GM12878 (cell line): ENCODE measurements around the gene ZACN. TPM values are rescaled to one million over a fixed set of nuclear protein-coding genes. Genes with fewer than 3 reads are reported as not detected.

Source experiments
- ATAC-seq: fragments of 200-7000 bp; cut with Tn5 transposase; 3 replicates; pipeline ENCODE4 v1.9.1; 2020; ENCODE audit warnings: mild to moderate bottlenecking, moderate library complexity
- BruUV-seq: library from RNA; stranded (reverse); fragments of 400-500 nt; replicated peaks from 2 replicates; lab custom pipeline; 2021; lab: Mats Ljungman, UMichigan
- CTCF ChIA-PET: fragments of 300-600 bp; sonication (Branson Sonifier 250); formaldehyde crosslinking; extraction: SDS; loops from one replicate; lab custom pipeline; 2021; ENCODE audit warnings: inconsistent platforms; lab: Yijun Ruan, JAX
- POLR2A ChIA-PET: fragments of 350-600 bp; formaldehyde crosslinking; extraction: SDS; loops from one replicate; lab custom pipeline; 2021; ENCODE audit warnings: inconsistent platforms; lab: Charles Lee
- RAD21 ChIA-PET: fragments of 300-600 bp; sonication (Branson Sonifier 250); formaldehyde crosslinking; loops from one replicate; lab custom pipeline; 2023; ENCODE audit warnings: antibody characterized with exemption; ENCODE audit not compliant: unreplicated experiment; lab: Charles Lee
- SMC1A ChIA-PET: fragments of 300-600 bp; sonication (Branson Sonifier 250); formaldehyde crosslinking; loops from one replicate; lab custom pipeline; 2023; ENCODE audit not compliant: unreplicated experiment, uncharacterized antibody; lab: Charles Lee
- DNase-seq: peaks from one replicate; pipeline ENCODE4 v3.0.0-alpha.2; 2011; ENCODE audit warnings: low read depth, low spot score
- FAIRE-seq: peaks from 3 replicates; lab custom pipeline; 2011; peaks lifted over from hg19 to GRCh38; lab: Jason Lieb, UNC
- H2AFZ ChIP-seq: 2 replicates; pipeline ENCODE4 v1.6.0; 2011; ENCODE audit warnings: low read depth, low read length, control low read depth; ENCODE audit not compliant: control insufficient read depth
- H3K27ac ChIP-seq: 2 replicates; pipeline ENCODE4 v1.5.1; 2011; ENCODE audit warnings: control low read depth; ENCODE audit not compliant: control insufficient read depth, insufficient read depth
- H3K27me3 ChIP-seq, 2 experiments: replicated peaks in 1 of 2; 2 replicates each; pipeline versions ENCODE4 v1.6.0 to v1.6.1; 2011; ENCODE audit warnings: low read length in 1 of 2; ENCODE audit not compliant: control insufficient read depth in 2 of 2, insufficient read depth in 2 of 2
- H3K36me3 ChIP-seq, 2 experiments: 2 replicates each; pipeline ENCODE4 v1.5.1; 2011; ENCODE audit warnings: low read length in 1 of 2; ENCODE audit not compliant: control insufficient read depth in 2 of 2, insufficient read depth in 2 of 2
- H3K4me1 ChIP-seq: 2 replicates; pipeline ENCODE4 v1.6.1; 2011; ENCODE audit warnings: mild to moderate bottlenecking, low read length, moderate library complexity, mixed read lengths; ENCODE audit not compliant: control insufficient read depth, insufficient read depth
- H3K4me2 ChIP-seq: 2 replicates; pipeline ENCODE4 v1.6.0; 2011; ENCODE audit warnings: control low read depth; ENCODE audit not compliant: control insufficient read depth, insufficient read depth
- H3K4me3 ChIP-seq: fragments of 200-600 bp; sonication (generic); 2 replicates; pipeline ENCODE4 v1.5.1; 2016
- H3K79me2 ChIP-seq: 2 replicates; pipeline ENCODE4 v1.6.0; 2011; ENCODE audit warnings: low read length; ENCODE audit not compliant: control insufficient read depth, insufficient read depth
- H3K9ac ChIP-seq: 2 replicates; pipeline ENCODE4 v1.8.0; 2011; ENCODE audit warnings: low read length, control low read depth, mixed read lengths; ENCODE audit not compliant: control insufficient read depth, insufficient read depth
- H3K9me3 ChIP-seq: replicated peaks from 3 replicates; pipeline ENCODE4 v1.5.1; 2011; ENCODE audit warnings: mild to moderate bottlenecking, low read length; ENCODE audit not compliant: control insufficient read depth, insufficient read depth
- H4K20me1 ChIP-seq: 2 replicates; pipeline ENCODE4 v1.6.0; 2011; ENCODE audit not compliant: control insufficient read depth, insufficient read depth
- ATF3 ChIP-seq: IDR thresholded peaks from 2 replicates; pipeline ENCODE4 v1.6.1; 2011; ENCODE audit warnings: low read depth, mild to moderate bottlenecking, low read length, moderate library complexity, borderline replicate concordance; ENCODE audit errors: extremely low read depth
- ATF7 ChIP-seq: fragments of 450-650 bp; IDR thresholded peaks from 2 replicates; pipeline ENCODE4 v1.6.1; 2016; ENCODE audit warnings: low read depth, mild to moderate bottlenecking
- CBX3 ChIP-seq: fragments of 200-600 bp; sonication (generic); IDR thresholded peaks from 2 replicates; pipeline ENCODE4 v1.6.1; 2016; ENCODE audit warnings: low read depth, borderline replicate concordance
- CREB1 ChIP-seq: IDR thresholded peaks from 2 replicates; pipeline ENCODE4 v1.6.1; 2012; ENCODE audit warnings: low read depth, mild to moderate bottlenecking, inconsistent platforms
- EP300 ChIP-seq, 2 experiments: fragments of 150-350 bp in 1 of 2; IDR thresholded peaks; 2 replicates each; pipeline ENCODE4 v1.6.1; 2011 to 2012; ENCODE audit warnings: low read depth in 2 of 2, low read length in 2 of 2, borderline replicate concordance in 1 of 2, improper control_type of control experiment in 1 of 2, inconsistent platforms in 1 of 2; ENCODE audit not compliant: control insufficient read depth in 1 of 2
- EZH2 ChIP-seq: IDR thresholded peaks from 2 replicates; pipeline ENCODE4 v1.6.1; 2012; ENCODE audit warnings: low read depth, mild to moderate bottlenecking, control low read depth, inconsistent platforms, low read length, borderline replicate concordance; ENCODE audit not compliant: control insufficient read depth
- HDAC2 ChIP-seq: fragments of 200-600 bp; sonication (generic); IDR thresholded peaks from 2 replicates; pipeline ENCODE4 v1.6.1; 2017
- NFXL1 ChIP-seq: fragments of 450-650 bp; IDR thresholded peaks from 2 replicates; pipeline ENCODE4 v1.6.1; 2017; ENCODE audit warnings: antibody characterized with exemption, mild to moderate bottlenecking, borderline replicate concordance
- RFX5 ChIP-seq: IDR thresholded peaks from 2 replicates; pipeline ENCODE4 v1.6.1; 2011; ENCODE audit warnings: low read depth, low read length, improper control_type of control experiment
- SIN3A ChIP-seq: IDR thresholded peaks from 2 replicates; pipeline ENCODE4 v1.6.1; 2012; ENCODE audit warnings: low read depth, low read length, improper control_type of control experiment
- SUZ12 ChIP-seq: fragments of 200-600 bp; sonication (generic); IDR thresholded peaks from one replicate; pipeline ENCODE4 v1.6.1; 2018; ENCODE audit warnings: antibody characterized with exemption, mild to moderate bottlenecking; ENCODE audit not compliant: unreplicated experiment
- ZBED1 ChIP-seq: IDR thresholded peaks from 2 replicates; pipeline ENCODE4 v1.6.1; 2016; ENCODE audit warnings: borderline replicate concordance
- ZBTB40 ChIP-seq: fragments of 450-650 bp; IDR thresholded peaks from 2 replicates; pipeline ENCODE4 v1.6.1; 2016; ENCODE audit warnings: mild to moderate bottlenecking, moderate library complexity, borderline replicate concordance
- WGBS: methylation state at CpG from one replicate; pipeline ENCODE4 v1.1.6; 2016; ENCODE audit warnings: low lambda C conversion rate; ENCODE audit not compliant: insufficient replicate concordance, insufficient coverage; ENCODE audit errors: missing lambda C conversion rate; 5-methylcytosine and 5-hydroxymethylcytosine counted together
- in situ Hi-C: fragments of 300-500 bp; cut with MboI; formaldehyde crosslinking; loops from 9 replicates; pipeline ENCODE4 v1.14.3; 2018; ENCODE audit warnings: mixed read lengths
- intact Hi-C: fragments of 100-400 bp; cut with micrococcal nuclease; formaldehyde crosslinking; loops from one replicate; pipeline ENCODE4 v1.14.2; 2022; ENCODE audit not compliant: unreplicated experiment
- polyA plus RNA-seq, 11 experiments: library from polyadenylated mRNA; depleted of rRNA in 4 of 11; unstranded in 6 of 11; stranded (reverse) in 5 of 11; fragments of >200 nt; fragmentation: Nextera tagmentation in 4 of 11; fragmentation: Illumina TruSeq in 1 of 11; extraction: Ambion mirVana in 4 of 11; extraction: Trizol in 1 of 11; gene quantifications; 1 replicate in 1 of 11; 2 replicates in 10 of 11; pipeline versions ENCODE4 v1.2.1 to v1.2.3, GENCODE V29; 2011 to 2016; ENCODE audit warnings: inconsistent platforms in 2 of 11, missing spikeins in 2 of 11, low read depth in 1 of 11
- total RNA-seq, 4 experiments: library from RNA; depleted of rRNA in 3 of 4; stranded (reverse); fragments of >200 nt in 3 of 4; fragmentation: Illumina TruSeq in 1 of 4; extraction: Trizol in 1 of 4; gene quantifications; 2 replicates each; pipeline versions ENCODE4 v1.2.1 to v1.2.3, GENCODE V29; 2013 to 2021

Gene ZACN
- total and polyA plus RNA-seq, 10 of the 15 experiments (the other 5 are each of a cell fraction or from before 2014, with no cell fraction given) = 0.06 to 11.3 (median 0.47) TPM; not detected in 2

DNA sequence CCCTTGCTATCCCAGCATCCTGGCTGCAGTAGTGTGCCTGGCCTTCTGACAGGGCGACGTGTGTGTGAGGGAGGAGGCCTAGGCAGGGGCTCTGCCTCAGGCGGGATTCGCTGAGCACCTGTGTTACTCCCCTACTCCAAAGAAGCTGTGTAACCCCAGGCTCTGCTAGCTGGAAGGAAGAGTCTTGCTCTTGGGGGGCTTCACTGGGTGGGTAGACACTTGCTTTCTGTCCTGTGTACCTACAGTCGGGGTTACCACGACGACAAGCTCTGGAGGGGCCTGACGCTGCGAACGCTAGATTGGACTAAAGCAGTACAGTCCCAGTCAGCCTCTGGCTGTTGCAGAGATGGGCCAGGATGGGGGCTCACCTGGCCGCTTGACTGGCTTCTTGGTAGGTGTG is 15.1 kb downstream of the ZACN start:
- FAIRE-seq = no peak
- no peak overlapping the region for H3K4me2 ChIP-seq
- BruUV-seq = no TSS peak
- H2AFZ ChIP-seq = no peak overlapping the region
- peaks cover 11 to 19% of the 10 kb centered on the region in 2 experiments; a peak in 3 of 4 replicates for H3K36me3 ChIP-seq
- SMC1A ChIA-PET = no interaction called here
- H4K20me1 ChIP-seq = no peaks in the 10 kb centered on the region
- H3K9me3 ChIP-seq = no peaks in the 10 kb centered on the region
- H3K4me1 ChIP-seq = no peaks in the 10 kb centered on the region
- intact Hi-C loops (no loop called here), in situ Hi-C loops (no loop called here)
- no peaks in the 10 kb centered on the region for H3K27me3 ChIP-seq
- RAD21 ChIA-PET = no interaction called here
- POLR2A ChIA-PET = no interaction called here
- no peaks in the 10 kb centered on the region for H3K79me2 ChIP-seq
- H3K9ac ChIP-seq = no peak overlapping the region
- DNase-seq = no peak
- 94% methylated on average over 11 of the region's 11 CpGs for WGBS
- H3K27ac ChIP-seq = no peak overlapping the region
- no peak for TF ChIP-seq CREB1
- TF ChIP-seq ATF3 = no peak
- no peak for TF ChIP-seq NFXL1
- TF ChIP-seq HDAC2 = no peak
- no peak for TF ChIP-seq RFX5
- TF ChIP-seq SUZ12 = no peak
- TF ChIP-seq ATF7 = no peak
- CTCF ChIA-PET = no interaction called here
- H3K4me3 ChIP-seq = no peak overlapping the region
- ATAC-seq = no peak

DNA sequence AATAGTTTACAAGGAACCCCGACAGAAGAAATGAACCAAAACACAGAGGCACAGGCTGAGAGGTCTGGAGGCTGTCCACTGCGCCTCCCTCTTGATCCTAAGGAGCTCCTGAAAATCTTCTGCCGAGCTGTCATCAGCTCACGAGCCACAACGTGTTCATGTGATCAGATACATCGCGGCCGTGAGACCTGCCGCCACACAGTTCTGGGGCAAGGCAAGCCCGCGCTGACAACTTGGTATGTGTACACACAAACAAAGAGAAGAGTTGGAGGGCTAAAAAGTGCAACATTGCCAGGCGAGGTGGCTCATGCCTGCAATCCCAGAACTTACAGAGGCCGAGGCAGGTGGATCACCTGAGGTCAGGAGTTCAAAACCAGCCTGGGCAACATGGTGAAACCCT is 17.0 kb downstream of the ZACN start:
- CTCF ChIA-PET = interaction anchor here (0.8 to 1.3 kb wide), 7 partner anchors 10 to 271 kb away, joined by 3 to 5 read pairs (median 3); no protein-coding TSS in a partner anchor
- TF ChIP-seq ZBED1 (no peak), EZH2 (no peak), CBX3 (no peak), SIN3A (no peak), EP300 (IDR thresholded peaks at IDR 0.05; ENCODE audit: borderline replicate concordance in 1 of 2, control insufficient read depth in 1 of 2, low read depth in 2 of 2, low read length in 2 of 2) (no peak), ZBTB40 (no peak)

More for the DNA sequence above, 17.0 kb downstream of the ZACN start:
- POLR2A ChIA-PET = no interaction called here
- Histone ChIP-seq H3K27me3 (no peaks in the 10 kb centered on the region), H2AFZ (no peak overlapping the region), H3K4me3 (no peak overlapping the region), H4K20me1 (no peaks in the 10 kb centered on the region), H3K4me2 (no peak overlapping the region), H3K27ac (no peak overlapping the region), H3K9ac (no peak overlapping the region), H3K36me3 (peaks cover 11 to 12% of the 10 kb centered on the region in 2 experiments; a peak in 3 of 4 replicates), H3K79me2 (no peaks in the 10 kb centered on the region), H3K9me3 (no peaks in the 10 kb centered on the region), H3K4me1 (no peaks in the 10 kb centered on the region)
- ATAC-seq (no peak), DNase-seq (no peak), FAIRE-seq (no peak)
- in situ Hi-C loops = no loop called here
- WGBS = 86% methylated on average over 13 of the region's 13 CpGs
- no TSS peak for BruUV-seq
- SMC1A ChIA-PET = interaction anchor here (0.7 to 1.4 kb wide), 2 partner anchors 8 to 27 kb away, joined by 3 to 4 read pairs; partner anchors contain the start of gene EXOC7
- RAD21 ChIA-PET = no interaction called here
- intact Hi-C loops = no loop called here
